Adipocyte (in vitro differentiated cells): Measurements from ENCODE around the gene CACNA1D.
"Not testable (repeated sequence)": the region's sequence is repeated elsewhere in the genome, so short reads cannot be mapped to it uniquely, and the experiment has no call there.

Source experiments
- DNase-seq: peaks from one replicate; pipeline ENCODE4 v3.0.0-alpha.2; 2015; ENCODE audit warnings: low read depth
- H3K27me3 ChIP-seq: replicated peaks from 2 replicates; pipeline ENCODE4 v1.7.0; 2013; ENCODE audit warnings: mild to moderate bottlenecking, low read length, moderate library complexity; ENCODE audit not compliant: control insufficient read depth, insufficient read depth
- H3K36me3 ChIP-seq: 2 replicates; pipeline ENCODE4 v1.7.0; 2013; ENCODE audit warnings: low read length, mild to moderate bottlenecking, moderate library complexity; ENCODE audit not compliant: control insufficient read depth, insufficient read depth, severe bottlenecking
- H3K4me1 ChIP-seq: 2 replicates; pipeline ENCODE4 v1.7.0; 2013; ENCODE audit warnings: mild to moderate bottlenecking, low read length, moderate library complexity; ENCODE audit not compliant: control insufficient read depth, insufficient read depth
- H3K4me3 ChIP-seq: 2 replicates; pipeline ENCODE4 v1.7.0; 2013; ENCODE audit warnings: mild to moderate bottlenecking, low read length, moderate library complexity
- H3K9ac ChIP-seq: 2 replicates; pipeline ENCODE4 v1.7.0; 2013; ENCODE audit warnings: mild to moderate bottlenecking, low read length, moderate library complexity
- H3K9me3 ChIP-seq: 2 replicates; pipeline ENCODE4 v1.7.0; 2013; ENCODE audit warnings: mild to moderate bottlenecking, low read length, moderate library complexity; ENCODE audit not compliant: control insufficient read depth

Gene CACNA1D

GRCh38 chr3:53552730-53553129 lies 58.3 kb downstream of the CACNA1D start:
- H3K27me3 ChIP-seq, result peaks cover 3% of the 10 kb centered on the region
- no peak overlapping the region for H3K4me3 ChIP-seq
- H3K4me1 ChIP-seq, result no peaks in the 10 kb centered on the region
- H3K9ac ChIP-seq, result no peak overlapping the region
- no peaks in the 10 kb centered on the region for H3K9me3 ChIP-seq
- H3K36me3 ChIP-seq, result no peaks in the 10 kb centered on the region
- DNase-seq, result no peak

GRCh38 chr3:53553200-53553599 lies 58.8 kb downstream of the CACNA1D start:
- no peak for DNase-seq
- no peak overlapping the region for H3K4me3 ChIP-seq
- no peak overlapping the region for H3K9ac ChIP-seq
- H3K27me3 ChIP-seq, result no peaks in the 10 kb centered on the region
- H3K36me3 ChIP-seq, result no peaks in the 10 kb centered on the region
- no peaks in the 10 kb centered on the region for H3K4me1 ChIP-seq
- no peaks in the 10 kb centered on the region for H3K9me3 ChIP-seq

GRCh38 chr3:53554559-53555067 lies 60.2 kb downstream of the CACNA1D start:
- Histone ChIP-seq H3K27me3 (no peaks in the 10 kb centered on the region), H3K9ac (no peak overlapping the region), H3K4me1 (no peaks in the 10 kb centered on the region), H3K4me3 (no peak overlapping the region), H3K36me3 (no peaks in the 10 kb centered on the region), H3K9me3 (peaks cover 13% of the 10 kb centered on the region)
- DNase-seq, result no peak

- no peak overlapping the region for H3K9ac ChIP-seq
- no peaks in the 10 kb centered on the region for H3K4me1 ChIP-seq
- no peaks in the 10 kb centered on the region for H3K27me3 ChIP-seq
- peaks cover 13% of the 10 kb centered on the region for H3K9me3 ChIP-seq
- no peaks in the 10 kb centered on the region for H3K36me3 ChIP-seq
- H3K4me3 ChIP-seq, result no peak overlapping the region
- no peak for DNase-seq
These were observed 60.7 kb downstream of the CACNA1D start for GRCh38 chr3:53555068-53555588.

- H3K27me3 ChIP-seq, result peaks cover 12% of the 10 kb centered on the region
- no peak overlapping the region for H3K4me3 ChIP-seq
- no peaks in the 10 kb centered on the region for H3K4me1 ChIP-seq
- DNase-seq, result no peak
- H3K9me3 ChIP-seq, result no peaks in the 10 kb centered on the region
- H3K9ac ChIP-seq, result no peak overlapping the region
- no peaks in the 10 kb centered on the region for H3K36me3 ChIP-seq
These were observed 72.2 kb downstream of the CACNA1D start for GRCh38 chr3:53566461-53567145.

- Histone ChIP-seq H3K4me3 (no peak overlapping the region), H3K9ac (no peak overlapping the region), H3K27me3 (peaks cover 15% of the 10 kb centered on the region), H3K9me3 (no peaks in the 10 kb centered on the region), H3K4me1 (no peaks in the 10 kb centered on the region), H3K36me3 (no peaks in the 10 kb centered on the region)
- no peak for DNase-seq
These were observed 75.7 kb downstream of the CACNA1D start for GRCh38 chr3:53570081-53570480.

GRCh38 chr3:53570709-53571108 lies 76.3 kb downstream of the CACNA1D start:
- Histone ChIP-seq H3K9ac (no peak overlapping the region), H3K4me3 (no peak overlapping the region), H3K4me1 (no peaks in the 10 kb centered on the region), H3K36me3 (no peaks in the 10 kb centered on the region), H3K9me3 (no peaks in the 10 kb centered on the region), H3K27me3 (peaks cover 9% of the 10 kb centered on the region)
- DNase-seq, result no peak

GRCh38 chr3:53571264-53571663 lies 76.9 kb downstream of the CACNA1D start:
- Histone ChIP-seq H3K36me3 (no peaks in the 10 kb centered on the region), H3K4me1 (no peaks in the 10 kb centered on the region), H3K9me3 (no peaks in the 10 kb centered on the region), H3K9ac (no peak overlapping the region), H3K27me3 (peaks cover 3% of the 10 kb centered on the region), H3K4me3 (no peak overlapping the region)
- no peak for DNase-seq

- not testable (repeated sequence) for H3K36me3 ChIP-seq, H3K4me1 ChIP-seq, H3K9me3 ChIP-seq, DNase-seq, H3K27me3 ChIP-seq, H3K4me3 ChIP-seq, H3K9ac ChIP-seq
These were observed 77.8 kb downstream of the CACNA1D start for GRCh38 chr3:53572184-53572583.

- Histone ChIP-seq H3K4me1 (peaks cover 8% of the 10 kb centered on the region), H3K9ac (no peak overlapping the region), H3K9me3 (no peaks in the 10 kb centered on the region), H3K4me3 (no peak overlapping the region), H3K36me3 (no peaks in the 10 kb centered on the region), H3K27me3 (peaks cover 7% of the 10 kb centered on the region)
- DNase-seq, result peak; percentile 30
These were observed 83.1 kb downstream of the CACNA1D start for GRCh38 chr3:53577506-53577905.

GRCh38 chr3:53579636-53580035 lies 85.2 kb downstream of the CACNA1D start:
- H3K4me3 ChIP-seq, result no peak overlapping the region
- H3K9ac ChIP-seq, result no peak overlapping the region
- peaks cover 3% of the 10 kb centered on the region for H3K27me3 ChIP-seq
- DNase-seq, result no peak
- peaks cover 8% of the 10 kb centered on the region for H3K4me1 ChIP-seq
- no peaks in the 10 kb centered on the region for H3K36me3 ChIP-seq
- no peaks in the 10 kb centered on the region for H3K9me3 ChIP-seq

- Histone ChIP-seq H3K4me3 (no peak overlapping the region), H3K9ac (no peak overlapping the region), H3K4me1 (peaks cover 8% of the 10 kb centered on the region), H3K9me3 (no peaks in the 10 kb centered on the region), H3K36me3 (no peaks in the 10 kb centered on the region), H3K27me3 (peaks cover 3% of the 10 kb centered on the region)
- peak; percentile 6 for DNase-seq
These were observed 87.3 kb downstream of the CACNA1D start for GRCh38 chr3:53581671-53582070.
